HG03039 (cell line): Measurements from ENCODE around the gene SERPINB1.
"Not testable (repeated sequence)": the region's sequence is repeated elsewhere in the genome, so short reads cannot be mapped to it uniquely, and the experiment has no call there.

ENCODE experiments used
- ATAC-seq: cut with Tn5 transposase; IDR thresholded peaks from one replicate; pipeline ENCODE4 v1.9.1; 2021; ENCODE audit warnings: mild to moderate bottlenecking, moderate library complexity; ENCODE audit not compliant: unreplicated experiment

The SERPINB1 gene

GRCh38 chr6:2841264-2842138, at the start of gene SERPINB1:
Gene SERPINB1, minus strand, starts transcription at chr6:2841863. Its CDS starts 1,277 bp downstream, at chr6:2840586.
- ATAC-seq = peak; percentile 66

GRCh38 chr6:2890976-2891767, 49.5 kb upstream of the SERPINB1 start:
- no peak for ATAC-seq

- ATAC-seq = no peak
Observed at GRCh38 chr6:2885967-2886735, 44.5 kb upstream of the SERPINB1 start.

- no peak for ATAC-seq
Observed at GRCh38 chr6:2884804-2885203, 43.1 kb upstream of the SERPINB1 start.

- ATAC-seq = no peak
Observed at GRCh38 chr6:2883673-2884072, 42.0 kb upstream of the SERPINB1 start.

GRCh38 chr6:2881423-2881822, 39.8 kb upstream of the SERPINB1 start:
- no peak for ATAC-seq

GRCh38 chr6:2880156-2880555, 38.5 kb upstream of the SERPINB1 start:
- ATAC-seq = not testable (repeated sequence)

GRCh38 chr6:2877960-2878359, 36.3 kb upstream of the SERPINB1 start:
- no peak for ATAC-seq

GRCh38 chr6:2877057-2877882, 35.6 kb upstream of the SERPINB1 start:
- ATAC-seq = no peak

- no peak for ATAC-seq
Observed at GRCh38 chr6:2876210-2877056, 34.8 kb upstream of the SERPINB1 start.

- ATAC-seq = no peak
Observed at GRCh38 chr6:2875359-2876191, 33.9 kb upstream of the SERPINB1 start.

- no peak for ATAC-seq
Observed at GRCh38 chr6:2873643-2874042, 32.0 kb upstream of the SERPINB1 start.

- ATAC-seq = no peak
Observed at GRCh38 chr6:2872423-2873358, 31.0 kb upstream of the SERPINB1 start.

GRCh38 chr6:2871953-2872352, 30.3 kb upstream of the SERPINB1 start:
- ATAC-seq = no peak

- no peak for ATAC-seq
Observed at GRCh38 chr6:2871102-2871501, 29.4 kb upstream of the SERPINB1 start.

GRCh38 chr6:2870046-2870636, 28.5 kb upstream of the SERPINB1 start:
- ATAC-seq = no peak

GRCh38 chr6:2868637-2869036, 27.0 kb upstream of the SERPINB1 start:
- no peak for ATAC-seq
